Ascending aorta (tissue), 2 donors: ENCODE measurements around the gene NNT. TPM values are rescaled to one million over a fixed set of nuclear protein-coding genes. Genes with fewer than 3 reads are reported as not detected.

Experiments used
- DNase-seq, 2 donors: peaks; one replicate each; pipeline ENCODE4 v3.0.0-alpha.2; 2019; ENCODE audit warnings: low spot score in 2 of 2
- H3K27ac ChIP-seq, 2 donors: fragments of 200-600 bp; sonication (generic); one replicate each; pipeline ENCODE4 v1.5.1; 2016 to 2017; ENCODE audit warnings: mild to moderate bottlenecking in 1 of 2
- H3K27me3 ChIP-seq: fragments of 200-600 bp; sonication (generic); one replicate; pipeline ENCODE4 v1.5.1; 2017
- H3K36me3 ChIP-seq, 2 donors: fragments of 200-600 bp; sonication (generic); one replicate each; pipeline ENCODE4 v1.5.1; 2016
- H3K4me1 ChIP-seq, 2 donors: fragments of 200-600 bp; sonication (generic); one replicate each; pipeline ENCODE4 v1.5.1; 2016 to 2017; ENCODE audit warnings: mild to moderate bottlenecking in 1 of 2
- H3K4me3 ChIP-seq, 2 donors: fragments of 200-600 bp; sonication (generic); one replicate each; pipeline ENCODE4 v1.5.1; 2016 to 2017; ENCODE audit warnings: mild to moderate bottlenecking in 1 of 2
- H3K9me3 ChIP-seq, 2 donors: fragments of 200-600 bp; sonication (generic); one replicate each; pipeline ENCODE4 v1.5.1; 2016
- CTCF ChIP-seq, 3 experiments: fragments of 200-600 bp in 2 of 3; fragments of 450-650 bp in 1 of 3; sonication (generic) in 2 of 3; IDR thresholded peaks; one replicate each; pipeline ENCODE4 v1.5.1; 2016 to 2019; ENCODE audit warnings: antibody characterized with exemption in 3 of 3, mild to moderate bottlenecking in 1 of 3, moderate library complexity in 1 of 3
- intact Hi-C: fragments of 100-400 bp; cut with DNase I; formaldehyde crosslinking; loops from one replicate; pipeline ENCODE4 v1.15.1; 2023
- total RNA-seq: library from RNA; depleted of rRNA; stranded (reverse); fragments of >200 nt; gene quantifications from one replicate; pipeline ENCODE4 v1.1.0, GENCODE V29; 2016

The NNT gene
- total RNA-seq, 1 donor from 2014 or later: 13.3 TPM

- Histone ChIP-seq H3K27me3 (no peaks in the 10 kb centered on the region), H3K4me1 (peaks cover 0 to 23% of the 10 kb centered on the region in 2 donors), H3K9me3 (no peaks in the 10 kb centered on the region), H3K27ac (no peak overlapping the region), H3K36me3 (peaks cover 13 to 15% of the 10 kb centered on the region in 2 donors), H3K4me3 (no peak overlapping the region)
- intact Hi-C loops: loop anchor here (10.0 kb wide), 1 partner anchor 301 kb away; no protein-coding TSS in a partner anchor
- no peak for TF ChIP-seq CTCF (IDR thresholded peaks at IDR 0.05)
- DNase-seq: no peak
These were observed 40.8 kb downstream of the NNT start for GRCh38 chr5:43643750-43644149.

GRCh38 chr5:43646992-43647391, 44.0 kb downstream of the NNT start:
- Histone ChIP-seq H3K9me3 (no peaks in the 10 kb centered on the region), H3K4me3 (no peak overlapping the region), H3K27ac (no peak overlapping the region), H3K27me3 (no peaks in the 10 kb centered on the region), H3K36me3 (peaks cover 13 to 40% of the 10 kb centered on the region in 2 donors), H3K4me1 (peaks cover 0 to 17% of the 10 kb centered on the region in 2 donors)
- intact Hi-C loops: loop anchor here (10.0 kb wide), 1 partner anchor 298 kb away; no protein-coding TSS in a partner anchor
- peak in 1 of 3 experiments; percentile 6 for TF ChIP-seq CTCF (IDR thresholded peaks at IDR 0.05)
- no peak for DNase-seq

- no peak for DNase-seq
- H3K27me3 ChIP-seq: no peaks in the 10 kb centered on the region
- intact Hi-C loops: loop anchor here (10.0 kb wide), 1 partner anchor 297 kb away; no protein-coding TSS in a partner anchor
- no peak for TF ChIP-seq CTCF (IDR thresholded peaks at IDR 0.05)
- peaks cover 0 to 11% of the 10 kb centered on the region in 2 donors for H3K4me1 ChIP-seq
- no peaks in the 10 kb centered on the region for H3K9me3 ChIP-seq
- no peak overlapping the region for H3K27ac ChIP-seq
- peaks cover 13 to 44% of the 10 kb centered on the region in 2 donors for H3K36me3 ChIP-seq
- H3K4me3 ChIP-seq: no peak overlapping the region
These were observed 44.8 kb downstream of the NNT start for GRCh38 chr5:43647789-43648188.

- Histone ChIP-seq H3K4me1 (peaks cover 0 to 11% of the 10 kb centered on the region in 2 donors), H3K9me3 (no peaks in the 10 kb centered on the region), H3K36me3 (peaks cover 13 to 52% of the 10 kb centered on the region in 2 donors), H3K27ac (peak overlapping the region; percentile 48 to 72), H3K27me3 (no peaks in the 10 kb centered on the region), H3K4me3 (no peak overlapping the region)
- intact Hi-C loops: loop anchor here (10.0 kb wide), 1 partner anchor 296 kb away; no protein-coding TSS in a partner anchor
- TF ChIP-seq CTCF (IDR thresholded peaks at IDR 0.05): no peak
- no peak for DNase-seq
These were observed 45.6 kb downstream of the NNT start for GRCh38 chr5:43648499-43649124.

GRCh38 chr5:43649256-43649655, 46.3 kb downstream of the NNT start:
- no peaks in the 10 kb centered on the region for H3K27me3 ChIP-seq
- H3K36me3 ChIP-seq: peaks cover 13 to 54% of the 10 kb centered on the region in 2 donors
- TF ChIP-seq CTCF (IDR thresholded peaks at IDR 0.05): no peak
- intact Hi-C loops: loop anchor here (10.0 kb wide), 1 partner anchor 296 kb away; no protein-coding TSS in a partner anchor
- DNase-seq: no peak
- peak overlapping the region; percentile 48 to 72 for H3K27ac ChIP-seq
- H3K4me1 ChIP-seq: peaks cover 0 to 11% of the 10 kb centered on the region in 2 donors
- no peak overlapping the region for H3K4me3 ChIP-seq
- H3K9me3 ChIP-seq: no peaks in the 10 kb centered on the region
